Smooth muscle cell (in vitro differentiated cells): ENCODE data around the gene RSPH3. TPM values are rescaled to one million over a fixed set of nuclear protein-coding genes. Genes with fewer than 3 reads are reported as not detected.

Source experiments
- DNase-seq: peaks from one replicate; lab custom pipeline; 2025; ENCODE audit not compliant: unreplicated experiment; lab: John Stamatoyannopoulos, UW
- H2AFZ ChIP-seq: fragments of 200-600 bp; sonication (generic); 2 replicates; pipeline ENCODE4 v1.6.0; 2016; ENCODE audit warnings: antibody characterized with exemption, low read depth, mild to moderate bottlenecking
- H3F3A ChIP-seq: fragments of 200-600 bp; sonication (generic); 2 replicates; pipeline ENCODE4 v1.6.0; 2017; ENCODE audit warnings: antibody characterized with exemption, low read depth
- H3K27ac ChIP-seq: fragments of 200-600 bp; sonication (generic); 2 replicates; pipeline ENCODE4 v1.5.1; 2016; ENCODE audit warnings: low read depth, mild to moderate bottlenecking
- H3K27me3 ChIP-seq: fragments of 200-600 bp; sonication (generic); 2 replicates; pipeline ENCODE4 v1.6.1; 2016; ENCODE audit warnings: low read depth, mild to moderate bottlenecking
- H3K36me3 ChIP-seq: fragments of 200-600 bp; sonication (generic); 2 replicates; pipeline ENCODE4 v1.5.1; 2016; ENCODE audit warnings: low read depth
- H3K4me1 ChIP-seq: fragments of 200-600 bp; sonication (generic); 2 replicates; pipeline ENCODE4 v1.5.1; 2016; ENCODE audit warnings: low read depth
- H3K4me2 ChIP-seq: fragments of 200-600 bp; sonication (generic); 2 replicates; pipeline ENCODE4 v1.6.0; 2016; ENCODE audit warnings: mild to moderate bottlenecking
- H3K4me3 ChIP-seq: fragments of 200-600 bp; sonication (generic); 2 replicates; pipeline ENCODE4 v1.5.1; 2016; ENCODE audit warnings: mild to moderate bottlenecking
- H3K79me2 ChIP-seq: fragments of 200-600 bp; sonication (generic); 2 replicates; pipeline ENCODE4 v1.6.0; 2016; ENCODE audit warnings: low read depth, mild to moderate bottlenecking
- H3K9ac ChIP-seq: fragments of 200-600 bp; sonication (generic); 2 replicates; pipeline ENCODE4 v1.6.0; 2016; ENCODE audit warnings: low read depth
- H3K9me3 ChIP-seq: fragments of 200-600 bp; sonication (generic); replicated peaks from 2 replicates; pipeline ENCODE4 v1.5.1; 2016; ENCODE audit warnings: low read depth
- H4K20me1 ChIP-seq: fragments of 200-600 bp; sonication (generic); 2 replicates; pipeline ENCODE4 v1.6.0; 2016; ENCODE audit warnings: low read depth
- WGBS: methylation state at CpG from one replicate; pipeline ENCODE4 v1.1.7; 2016; ENCODE audit warnings: low lambda C conversion rate; 5-methylcytosine and 5-hydroxymethylcytosine counted together
- polyA plus RNA-seq: library from polyadenylated mRNA; unstranded; fragments of >200 nt; fragmentation: Nextera tagmentation; extraction: Ambion mirVana; gene quantifications from 2 replicates; pipeline ENCODE4 v1.2.1, GENCODE V29; 2016
- total RNA-seq: library from RNA; depleted of rRNA; stranded (reverse); fragments of >200 nt; gene quantifications from 2 replicates; pipeline ENCODE4 v1.2.3, GENCODE V29; 2014
- TF ChIP-seq, protein P1 (sequence below): fragments of 200-600 bp; sonication (generic); IDR thresholded peaks from 2 replicates; pipeline ENCODE4 v1.5.1; 2017; ENCODE audit warnings: borderline replicate concordance, mild to moderate bottlenecking, antibody characterized with exemption; ENCODE audit not compliant: insufficient read depth, poor library complexity, severe bottlenecking

Gene RSPH3
- total and polyA plus RNA-seq, 2 experiments from 2014 or later = 7.1 to 7.5 TPM

DNA sequence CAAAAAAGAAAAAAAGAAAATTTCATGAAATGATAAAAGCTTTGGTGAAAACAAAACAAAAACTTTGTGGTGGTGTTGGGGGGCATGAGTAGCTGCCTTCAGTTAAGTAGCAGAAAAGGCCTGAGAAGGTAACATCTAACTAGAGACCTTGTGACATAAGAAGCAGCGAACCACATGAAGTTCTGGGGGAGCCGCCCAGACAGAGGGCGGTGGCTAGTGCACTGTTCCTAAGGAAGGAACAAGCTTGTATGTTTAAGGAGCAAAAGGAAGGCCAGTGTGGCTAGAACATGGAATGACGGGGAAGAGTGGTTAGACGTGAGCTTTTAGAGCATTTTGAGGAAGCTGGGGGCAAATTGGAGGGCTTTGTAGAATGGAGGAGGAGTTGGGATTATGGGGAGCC is 7.5 kb upstream of the RSPH3 start:
- WGBS = 92% methylated on average over 5 of the region's 5 CpGs
- Histone ChIP-seq H3K27me3 (no peaks in the 10 kb centered on the region), H4K20me1 (no peaks in the 10 kb centered on the region), H2AFZ (no peak overlapping the region), H3K79me2 (no peaks in the 10 kb centered on the region), H3K27ac (no peak overlapping the region), H3K4me2 (no peak overlapping the region), H3K4me3 (no peak overlapping the region), H3K9me3 (no peaks in the 10 kb centered on the region), H3F3A (no peaks in the 10 kb centered on the region), H3K9ac (no peak overlapping the region), H3K36me3 (no peaks in the 10 kb centered on the region), H3K4me1 (no peaks in the 10 kb centered on the region)
- TF ChIP-seq, protein P1, sequence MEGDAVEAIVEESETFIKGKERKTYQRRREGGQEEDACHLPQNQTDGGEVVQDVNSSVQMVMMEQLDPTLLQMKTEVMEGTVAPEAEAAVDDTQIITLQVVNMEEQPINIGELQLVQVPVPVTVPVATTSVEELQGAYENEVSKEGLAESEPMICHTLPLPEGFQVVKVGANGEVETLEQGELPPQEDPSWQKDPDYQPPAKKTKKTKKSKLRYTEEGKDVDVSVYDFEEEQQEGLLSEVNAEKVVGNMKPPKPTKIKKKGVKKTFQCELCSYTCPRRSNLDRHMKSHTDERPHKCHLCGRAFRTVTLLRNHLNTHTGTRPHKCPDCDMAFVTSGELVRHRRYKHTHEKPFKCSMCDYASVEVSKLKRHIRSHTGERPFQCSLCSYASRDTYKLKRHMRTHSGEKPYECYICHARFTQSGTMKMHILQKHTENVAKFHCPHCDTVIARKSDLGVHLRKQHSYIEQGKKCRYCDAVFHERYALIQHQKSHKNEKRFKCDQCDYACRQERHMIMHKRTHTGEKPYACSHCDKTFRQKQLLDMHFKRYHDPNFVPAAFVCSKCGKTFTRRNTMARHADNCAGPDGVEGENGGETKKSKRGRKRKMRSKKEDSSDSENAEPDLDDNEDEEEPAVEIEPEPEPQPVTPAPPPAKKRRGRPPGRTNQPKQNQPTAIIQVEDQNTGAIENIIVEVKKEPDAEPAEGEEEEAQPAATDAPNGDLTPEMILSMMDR = no peak
- no peak for DNase-seq

DNA sequence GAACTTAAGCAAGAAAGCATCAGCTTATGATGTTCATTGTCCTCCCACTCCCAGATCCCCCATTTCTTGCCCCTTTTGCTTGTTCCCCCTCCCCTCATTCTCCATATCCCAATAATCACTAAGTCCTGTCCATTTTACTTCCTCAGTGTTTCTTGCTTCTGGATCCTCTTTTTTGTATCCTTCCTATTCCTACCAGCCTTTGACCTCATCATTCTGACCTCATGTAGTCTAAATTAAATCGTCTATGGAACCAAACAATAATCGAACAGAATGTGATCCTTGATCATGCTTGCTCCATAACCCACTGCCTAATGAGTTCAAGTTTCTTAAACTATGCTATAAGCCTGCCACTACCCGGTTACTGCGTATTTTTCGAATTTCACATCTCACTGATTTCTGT is 5.4 kb upstream of the RSPH3 start:
- Histone ChIP-seq H3K36me3 (no peaks in the 10 kb centered on the region), H3K4me1 (peaks cover 6% of the 10 kb centered on the region), H3K27me3 (no peaks in the 10 kb centered on the region), H3K4me3 (no peak overlapping the region), H3K9ac (no peak overlapping the region), H3F3A (peaks cover 3% of the 10 kb centered on the region), H3K27ac (no peak overlapping the region), H3K4me2 (no peak overlapping the region), H2AFZ (no peak overlapping the region), H3K79me2 (no peaks in the 10 kb centered on the region), H3K9me3 (no peaks in the 10 kb centered on the region), H4K20me1 (no peaks in the 10 kb centered on the region)
- TF ChIP-seq, protein P1 = no peak
- DNase-seq = no peak
- 96% methylated on average over 5 of the region's 5 CpGs for WGBS

DNA sequence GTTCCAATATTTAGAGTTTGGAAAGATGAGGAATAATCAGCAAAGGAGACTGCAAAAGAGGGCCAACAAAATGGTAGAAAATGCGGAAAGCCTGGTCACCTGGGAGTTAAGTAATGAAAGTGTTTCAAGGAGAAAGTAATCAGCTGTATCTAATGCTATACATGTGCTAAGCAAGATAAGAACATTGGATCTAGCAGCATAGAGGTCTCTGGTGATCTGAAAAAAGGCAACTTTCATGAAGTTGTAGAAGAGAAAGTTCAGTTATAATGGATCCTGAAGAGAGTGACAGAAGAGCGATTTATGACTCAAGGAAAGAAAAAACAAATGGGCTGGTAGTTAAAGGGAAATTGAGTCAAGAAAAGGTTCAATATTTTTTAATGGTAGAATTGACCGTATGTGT is 4.6 kb upstream of the RSPH3 start:
- DNase-seq = no peak
- Histone ChIP-seq H3K79me2 (no peaks in the 10 kb centered on the region), H3K27ac (no peak overlapping the region), H2AFZ (no peak overlapping the region), H3F3A (peaks cover 4% of the 10 kb centered on the region), H3K36me3 (no peaks in the 10 kb centered on the region), H3K4me2 (no peak overlapping the region), H3K4me1 (peaks cover 7% of the 10 kb centered on the region), H3K9ac (no peak overlapping the region), H3K27me3 (no peaks in the 10 kb centered on the region), H4K20me1 (no peaks in the 10 kb centered on the region), H3K4me3 (no peak overlapping the region), H3K9me3 (no peaks in the 10 kb centered on the region)
- 63% methylated on average over 3 of the region's 3 CpGs for WGBS
- TF ChIP-seq, protein P1 = no peak

DNA sequence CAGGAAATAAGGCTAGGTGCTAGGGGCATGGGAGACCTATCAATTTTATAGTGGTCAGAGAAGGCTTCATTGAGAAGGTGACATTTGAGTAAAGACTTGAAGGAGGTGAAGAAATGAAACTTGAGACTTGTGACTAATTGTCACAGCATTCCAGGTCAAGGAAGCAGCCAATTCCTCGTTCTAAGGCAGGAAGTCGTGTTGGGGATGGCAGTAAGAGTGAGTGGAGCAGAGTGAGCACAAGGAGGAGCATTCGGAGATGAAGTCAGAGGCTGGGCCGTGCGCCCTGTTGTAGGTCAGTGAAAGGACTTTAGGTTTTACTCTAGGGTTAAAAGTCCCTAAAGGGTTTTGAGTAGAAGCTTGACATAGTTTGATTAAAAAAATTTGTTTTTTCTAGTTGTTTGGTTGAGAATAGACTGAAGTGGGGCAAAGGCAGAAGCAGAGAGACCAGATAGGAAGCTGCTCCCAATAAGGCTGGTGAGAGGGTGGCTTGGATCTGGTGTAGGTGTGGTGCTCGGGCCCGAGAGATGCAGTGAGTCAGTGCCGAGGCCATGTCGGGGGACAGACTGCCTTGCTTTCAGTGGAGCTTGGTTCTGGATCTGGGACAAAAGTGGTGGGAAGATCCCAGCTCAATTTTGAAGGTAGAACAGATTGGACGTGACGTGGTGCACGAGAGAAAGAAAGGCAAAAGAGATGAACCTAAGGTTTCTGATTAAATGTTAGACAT is 2.6 kb upstream of the RSPH3 start:
- Histone ChIP-seq H3K4me1 (peaks cover 7% of the 10 kb centered on the region), H3K9me3 (no peaks in the 10 kb centered on the region), H4K20me1 (no peaks in the 10 kb centered on the region), H3K27me3 (no peaks in the 10 kb centered on the region), H3K79me2 (peaks cover 4% of the 10 kb centered on the region), H3F3A (peaks cover 4% of the 10 kb centered on the region), H2AFZ (no peak overlapping the region), H3K4me3 (no peak overlapping the region), H3K9ac (no peak overlapping the region), H3K4me2 (no peak overlapping the region), H3K27ac (peak overlapping the region; percentile 6), H3K36me3 (no peaks in the 10 kb centered on the region)
- TF ChIP-seq, protein P1 = no peak
- DNase-seq = no peak
- 75% methylated on average over 12 of the region's 12 CpGs for WGBS
